ENCODE data around the gene DLEC1.

Gene DLEC1

DNA sequence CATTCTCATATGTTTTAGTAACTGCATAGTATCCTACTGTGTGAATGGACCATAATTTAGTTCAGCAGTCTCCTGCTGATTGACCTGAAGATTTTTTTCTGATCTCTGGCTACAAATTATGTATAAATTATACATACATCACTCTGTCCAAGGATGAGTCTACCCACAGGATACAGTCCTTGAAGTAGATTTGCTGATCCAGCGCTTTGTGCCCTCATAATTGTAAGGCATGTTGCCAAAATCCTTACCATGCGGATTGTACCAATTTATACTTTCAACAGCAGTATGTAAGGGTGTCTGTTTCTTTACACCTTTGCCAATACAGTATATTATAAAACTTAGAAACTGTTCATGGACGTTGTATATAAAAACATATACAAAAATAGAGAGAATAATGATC lies 51.4 kb downstream of the DLEC1 start:
- Histone ChIP-seq H3K36me3 (ENCODE audit: control insufficient read depth in 1 of 2, insufficient read depth in 2 of 2, low read length in 2 of 2) (no peaks in the 10 kb centered on the region), H3K27ac (ENCODE audit: low read length) (no peak overlapping the region), H3K4me3 (ENCODE audit: low read depth in 1 of 2, low read length in 2 of 2) (no peak overlapping the region), H3K4me1 (ENCODE audit: control insufficient read depth in 1 of 2, insufficient read depth in 2 of 2, low read length in 2 of 2) (no peaks in the 10 kb centered on the region), H3K9me3 (ENCODE audit: control insufficient read depth in 1 of 2, low read length in 2 of 2) (no peaks in the 10 kb centered on the region), H3K27me3 (ENCODE audit: low read depth, low read length) (no peaks in the 10 kb centered on the region)

DNA sequence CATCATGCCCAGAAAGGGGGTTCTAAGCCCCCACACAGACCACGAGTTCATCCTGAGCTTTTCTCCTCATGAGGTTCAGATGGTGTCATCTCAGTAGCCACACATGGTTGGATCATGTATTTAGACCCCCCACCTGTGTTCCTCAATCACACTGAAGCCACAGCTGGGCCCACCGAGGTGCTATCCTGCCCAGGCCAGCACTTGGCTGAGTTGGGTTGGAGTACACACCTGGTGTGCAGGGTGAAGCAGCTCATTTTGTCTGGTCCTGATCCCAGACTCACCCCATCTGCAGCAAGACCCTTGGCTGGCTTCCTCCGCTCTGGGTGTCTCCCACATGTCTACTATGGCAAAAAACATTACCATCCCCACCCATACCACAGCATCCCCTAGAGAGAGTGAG lies 56.0 kb downstream of the DLEC1 start:
- H3K4me1 ChIP-seq (ENCODE audit: control insufficient read depth in 1 of 2, insufficient read depth in 2 of 2, low read length in 2 of 2), result no peaks in the 10 kb centered on the region
- H3K9me3 ChIP-seq (ENCODE audit: control insufficient read depth in 1 of 2, low read length in 2 of 2), result no peaks in the 10 kb centered on the region
- no peaks in the 10 kb centered on the region for H3K36me3 ChIP-seq (ENCODE audit: control insufficient read depth in 1 of 2, insufficient read depth in 2 of 2, low read length in 2 of 2)
- H3K27ac ChIP-seq (ENCODE audit: low read length), result no peak overlapping the region
- H3K27me3 ChIP-seq (ENCODE audit: low read depth, low read length), result no peaks in the 10 kb centered on the region
- H3K4me3 ChIP-seq (ENCODE audit: low read depth in 1 of 2, low read length in 2 of 2), result no peak overlapping the region

GRCh38 chr3:38095669-38096483 lies 56.9 kb downstream of the DLEC1 start:
- H3K4me3 ChIP-seq (ENCODE audit: low read depth in 1 of 2, low read length in 2 of 2), result no peak overlapping the region
- H3K27ac ChIP-seq (ENCODE audit: low read length), result no peak overlapping the region
- H3K9me3 ChIP-seq (ENCODE audit: control insufficient read depth in 1 of 2, low read length in 2 of 2), result no peaks in the 10 kb centered on the region
- no peaks in the 10 kb centered on the region for H3K27me3 ChIP-seq (ENCODE audit: low read depth, low read length)
- no peaks in the 10 kb centered on the region for H3K36me3 ChIP-seq (ENCODE audit: control insufficient read depth in 1 of 2, insufficient read depth in 2 of 2, low read length in 2 of 2)
- no peaks in the 10 kb centered on the region for H3K4me1 ChIP-seq (ENCODE audit: control insufficient read depth in 1 of 2, insufficient read depth in 2 of 2, low read length in 2 of 2)

DNA sequence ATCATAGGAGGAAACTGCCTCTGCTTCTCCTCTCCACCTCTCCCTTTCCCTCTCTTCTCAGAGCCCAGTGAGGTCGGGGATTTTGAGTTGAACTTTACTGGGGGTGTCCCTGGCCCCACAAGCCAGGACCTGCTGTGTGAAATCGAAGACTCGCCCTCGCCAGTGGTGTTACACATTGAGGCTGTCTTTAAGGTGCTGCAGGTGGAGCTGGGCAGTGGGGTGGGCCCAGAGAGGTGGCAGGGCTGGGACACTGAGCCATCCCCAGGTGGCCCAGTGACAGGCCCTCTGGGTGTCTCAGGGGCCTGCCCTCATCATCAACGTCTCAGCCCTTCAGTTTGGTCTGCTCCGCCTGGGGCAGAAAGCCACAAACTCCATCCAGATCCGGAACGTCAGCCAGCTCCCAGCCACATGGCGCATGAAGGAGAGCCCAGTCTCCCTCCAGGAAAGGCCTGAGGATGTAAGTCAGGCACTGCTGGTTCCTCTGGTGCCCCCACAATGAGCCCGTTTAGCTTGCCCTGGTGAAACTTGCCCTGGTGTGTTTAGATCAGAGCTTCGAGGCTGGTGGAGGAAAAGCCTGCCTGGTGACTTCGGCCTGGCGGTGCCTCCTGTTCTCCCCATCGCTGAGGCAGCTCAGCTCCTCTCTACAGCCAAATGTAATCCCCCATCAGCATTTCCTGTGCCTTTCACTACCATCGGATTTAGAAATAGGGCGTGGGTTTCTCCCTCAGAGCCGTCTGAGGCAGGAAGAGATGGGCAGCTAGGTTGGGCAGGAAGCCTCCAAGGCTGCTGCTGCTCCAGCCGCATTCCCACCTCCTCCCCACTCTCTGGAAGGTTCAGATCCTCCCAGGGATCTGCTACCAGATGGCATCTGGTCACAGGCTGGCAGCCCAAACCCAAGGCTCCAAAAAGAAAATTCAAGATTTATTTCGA lies 58.7 kb downstream of the DLEC1 start:
- no peak overlapping the region for H3K4me3 ChIP-seq (ENCODE audit: low read depth in 1 of 2, low read length in 2 of 2)
- H3K36me3 ChIP-seq (ENCODE audit: control insufficient read depth in 1 of 2, insufficient read depth in 2 of 2, low read length in 2 of 2), result no peaks in the 10 kb centered on the region
- no peaks in the 10 kb centered on the region for H3K4me1 ChIP-seq (ENCODE audit: control insufficient read depth in 1 of 2, insufficient read depth in 2 of 2, low read length in 2 of 2)
- no peaks in the 10 kb centered on the region for H3K27me3 ChIP-seq (ENCODE audit: low read depth, low read length)
- H3K27ac ChIP-seq (ENCODE audit: low read length), result no peak overlapping the region
- no peaks in the 10 kb centered on the region for H3K9me3 ChIP-seq (ENCODE audit: control insufficient read depth in 1 of 2, low read length in 2 of 2)

DNA sequence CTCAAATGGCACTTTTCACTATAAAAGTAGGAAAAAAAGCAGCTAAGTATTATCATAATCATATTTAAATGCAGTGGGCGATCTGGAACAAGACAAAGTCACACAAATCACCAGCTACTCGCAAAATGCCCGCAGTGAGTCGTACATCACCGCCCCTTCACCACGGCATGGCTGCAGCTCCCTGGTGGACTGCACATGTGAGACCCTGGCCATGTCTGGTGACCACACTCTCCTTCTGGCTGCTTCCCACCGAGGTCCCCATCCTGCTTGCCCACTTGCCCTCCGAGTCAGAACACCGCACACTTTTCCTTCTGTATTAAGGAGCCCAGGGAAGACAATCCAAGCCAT lies 59.3 kb downstream of the DLEC1 start:
- no peaks in the 10 kb centered on the region for H3K27me3 ChIP-seq (ENCODE audit: low read depth, low read length)
- H3K36me3 ChIP-seq (ENCODE audit: control insufficient read depth in 1 of 2, insufficient read depth in 2 of 2, low read length in 2 of 2), result no peaks in the 10 kb centered on the region
- H3K4me1 ChIP-seq (ENCODE audit: control insufficient read depth in 1 of 2, insufficient read depth in 2 of 2, low read length in 2 of 2), result no peaks in the 10 kb centered on the region
- H3K4me3 ChIP-seq (ENCODE audit: low read depth in 1 of 2, low read length in 2 of 2), result no peak overlapping the region
- no peak overlapping the region for H3K27ac ChIP-seq (ENCODE audit: low read length)
- H3K9me3 ChIP-seq (ENCODE audit: control insufficient read depth in 1 of 2, low read length in 2 of 2), result no peaks in the 10 kb centered on the region

- H3K36me3 ChIP-seq (ENCODE audit: control insufficient read depth in 1 of 2, insufficient read depth in 2 of 2, low read length in 2 of 2), result no peaks in the 10 kb centered on the region
- peaks cover 0 to 2% of the 10 kb centered on the region in 2 donors for H3K9me3 ChIP-seq (ENCODE audit: control insufficient read depth in 1 of 2, low read length in 2 of 2)
- no peaks in the 10 kb centered on the region for H3K27me3 ChIP-seq (ENCODE audit: low read depth, low read length)
- no peaks in the 10 kb centered on the region for H3K4me1 ChIP-seq (ENCODE audit: control insufficient read depth in 1 of 2, insufficient read depth in 2 of 2, low read length in 2 of 2)
- H3K4me3 ChIP-seq (ENCODE audit: low read depth in 1 of 2, low read length in 2 of 2), result no peak overlapping the region
- no peak overlapping the region for H3K27ac ChIP-seq (ENCODE audit: low read length)
Observed at GRCh38 chr3:38099518-38099917, 60.5 kb downstream of the DLEC1 start.

- Histone ChIP-seq H3K9me3 (ENCODE audit: control insufficient read depth in 1 of 2, low read length in 2 of 2) (peaks cover 0 to 2% of the 10 kb centered on the region in 2 donors), H3K36me3 (ENCODE audit: control insufficient read depth in 1 of 2, insufficient read depth in 2 of 2, low read length in 2 of 2) (no peaks in the 10 kb centered on the region), H3K4me3 (ENCODE audit: low read depth in 1 of 2, low read length in 2 of 2) (no peak overlapping the region), H3K27me3 (ENCODE audit: low read depth, low read length) (no peaks in the 10 kb centered on the region), H3K4me1 (ENCODE audit: control insufficient read depth in 1 of 2, insufficient read depth in 2 of 2, low read length in 2 of 2) (no peaks in the 10 kb centered on the region), H3K27ac (ENCODE audit: low read length) (no peak overlapping the region)
Observed at GRCh38 chr3:38100498-38100897, 61.5 kb downstream of the DLEC1 start.

- Histone ChIP-seq H3K36me3 (ENCODE audit: control insufficient read depth in 1 of 2, insufficient read depth in 2 of 2, low read length in 2 of 2) (no peaks in the 10 kb centered on the region), H3K27ac (ENCODE audit: low read length) (no peak overlapping the region), H3K4me1 (ENCODE audit: control insufficient read depth in 1 of 2, insufficient read depth in 2 of 2, low read length in 2 of 2) (no peaks in the 10 kb centered on the region), H3K9me3 (ENCODE audit: control insufficient read depth in 1 of 2, low read length in 2 of 2) (peaks cover 0 to 2% of the 10 kb centered on the region in 2 donors), H3K4me3 (ENCODE audit: low read depth in 1 of 2, low read length in 2 of 2) (no peak overlapping the region), H3K27me3 (ENCODE audit: low read depth, low read length) (no peaks in the 10 kb centered on the region)
Observed at GRCh38 chr3:38101811-38102443, 62.9 kb downstream of the DLEC1 start.

GRCh38 chr3:38102444-38102814 lies 63.4 kb downstream of the DLEC1 start:
- H3K27ac ChIP-seq (ENCODE audit: low read length), result no peak overlapping the region
- no peaks in the 10 kb centered on the region for H3K27me3 ChIP-seq (ENCODE audit: low read depth, low read length)
- H3K9me3 ChIP-seq (ENCODE audit: control insufficient read depth in 1 of 2, low read length in 2 of 2), result peaks cover 0 to 2% of the 10 kb centered on the region in 2 donors
- H3K36me3 ChIP-seq (ENCODE audit: control insufficient read depth in 1 of 2, insufficient read depth in 2 of 2, low read length in 2 of 2), result no peaks in the 10 kb centered on the region
- H3K4me3 ChIP-seq (ENCODE audit: low read depth in 1 of 2, low read length in 2 of 2), result no peak overlapping the region
- no peaks in the 10 kb centered on the region for H3K4me1 ChIP-seq (ENCODE audit: control insufficient read depth in 1 of 2, insufficient read depth in 2 of 2, low read length in 2 of 2)

- no peaks in the 10 kb centered on the region for H3K27me3 ChIP-seq (ENCODE audit: low read depth, low read length)
- no peaks in the 10 kb centered on the region for H3K36me3 ChIP-seq (ENCODE audit: control insufficient read depth in 1 of 2, insufficient read depth in 2 of 2, low read length in 2 of 2)
- peaks cover 0 to 2% of the 10 kb centered on the region in 2 donors for H3K9me3 ChIP-seq (ENCODE audit: control insufficient read depth in 1 of 2, low read length in 2 of 2)
- H3K4me3 ChIP-seq (ENCODE audit: low read depth in 1 of 2, low read length in 2 of 2), result no peak overlapping the region
- H3K4me1 ChIP-seq (ENCODE audit: control insufficient read depth in 1 of 2, insufficient read depth in 2 of 2, low read length in 2 of 2), result no peaks in the 10 kb centered on the region
- H3K27ac ChIP-seq (ENCODE audit: low read length), result no peak overlapping the region
Observed at GRCh38 chr3:38105525-38105924, 66.5 kb downstream of the DLEC1 start.

DNA sequence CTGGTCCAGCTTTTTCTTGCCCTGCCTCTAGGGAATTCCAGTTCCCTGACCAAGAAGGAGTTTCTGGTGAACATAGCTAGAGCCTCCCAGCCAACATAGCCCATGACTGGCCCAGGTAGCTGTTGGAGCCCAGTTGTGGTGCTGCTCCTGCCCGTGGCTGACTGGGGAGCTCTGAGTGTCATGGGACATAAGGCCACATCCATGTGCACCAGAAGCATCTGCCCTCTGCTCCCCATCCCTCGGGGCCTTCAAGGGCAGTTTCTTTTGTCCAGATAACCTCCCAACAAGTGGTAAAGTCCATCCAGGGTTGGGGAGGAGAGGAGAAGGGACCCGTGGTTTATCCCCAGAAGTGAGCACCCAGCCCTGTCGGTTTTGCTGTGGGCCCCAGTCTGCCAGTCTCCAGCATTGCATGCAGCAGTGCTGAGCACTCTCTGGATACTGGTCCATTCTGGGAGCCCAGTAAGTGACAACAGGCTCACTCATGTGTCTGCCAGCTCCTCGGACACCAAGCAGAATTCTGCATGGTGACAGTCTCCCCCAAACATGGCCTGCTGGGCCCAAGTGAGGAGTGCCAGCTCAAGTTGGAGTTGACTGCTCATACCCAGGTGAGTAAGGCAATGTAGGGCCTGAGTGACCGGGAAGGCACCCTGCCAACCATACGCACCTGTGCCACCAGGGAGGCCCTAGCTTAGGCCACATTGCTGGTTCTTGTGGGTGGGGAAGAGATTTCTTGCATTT lies 69.1 kb downstream of the DLEC1 start:
- Histone ChIP-seq H3K4me3 (ENCODE audit: low read depth in 1 of 2, low read length in 2 of 2) (no peak overlapping the region), H3K36me3 (ENCODE audit: control insufficient read depth in 1 of 2, insufficient read depth in 2 of 2, low read length in 2 of 2) (no peaks in the 10 kb centered on the region), H3K9me3 (ENCODE audit: control insufficient read depth in 1 of 2, low read length in 2 of 2) (peaks cover 0 to 2% of the 10 kb centered on the region in 2 donors), H3K27ac (ENCODE audit: low read length) (no peak overlapping the region), H3K4me1 (ENCODE audit: control insufficient read depth in 1 of 2, insufficient read depth in 2 of 2, low read length in 2 of 2) (no peaks in the 10 kb centered on the region), H3K27me3 (ENCODE audit: low read depth, low read length) (no peaks in the 10 kb centered on the region)

Measured in muscle layer of duodenum (tissue), 2 donors.